WI38 (cell line): ENCODE measurements around the gene PPIL6.
A peak's percentile ranks its signal among the peaks of the same experiment; 100 is the strongest.

Source experiments
- H3K4me3 ChIP-seq: 2 replicates; pipeline ENCODE4 v1.5.1; 2011; ENCODE audit warnings: low read depth, mild to moderate bottlenecking, control low read depth, low read length
- TF ChIP-seq, protein P1 (sequence below): IDR thresholded peaks from 2 replicates; pipeline ENCODE4 v1.5.1; 2012; ENCODE audit warnings: low read depth, mild to moderate bottlenecking, control low read depth, low read length

Gene PPIL6

DNA sequence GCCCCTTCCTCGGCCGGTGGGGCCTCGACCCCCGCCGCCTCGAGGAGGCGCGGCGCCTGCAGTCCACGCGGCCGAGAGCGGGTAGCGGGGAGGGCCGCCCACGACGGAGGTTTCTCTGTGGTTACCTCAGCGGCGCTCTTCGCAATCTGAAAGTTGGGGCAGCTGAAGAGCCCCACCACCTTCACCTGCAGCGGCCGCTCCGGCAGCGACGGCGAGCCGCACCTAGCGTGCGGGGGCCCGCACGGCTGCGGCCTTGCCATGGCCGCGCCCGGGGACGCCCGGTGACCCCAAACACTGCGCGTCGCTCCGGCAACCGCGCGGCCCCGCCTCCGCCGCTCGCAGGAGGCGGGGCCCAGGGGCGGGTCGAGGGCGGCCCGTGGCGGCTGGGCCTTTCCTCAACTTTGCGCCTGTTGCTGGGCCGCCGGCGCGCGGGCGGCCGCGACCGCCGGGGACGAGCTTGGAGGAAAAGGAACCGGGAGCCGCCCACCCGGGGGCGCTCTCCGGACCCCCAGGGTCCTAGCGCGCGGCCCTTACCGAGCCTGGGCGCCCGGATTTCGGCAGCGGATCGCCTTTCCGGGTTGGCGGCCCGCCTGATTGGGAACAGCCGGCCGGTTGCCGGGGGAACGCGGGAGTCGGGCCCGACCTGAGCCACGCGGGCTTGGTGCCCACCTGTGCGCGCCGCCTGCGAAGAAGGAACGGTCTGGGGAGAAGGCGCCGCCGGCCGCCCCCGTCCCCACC, at the start of gene PPIL6, which contains the start of gene SMPD2:
PPIL6 (minus strand) TSS at position 298 of the 738 bp plus-strand sequence; CDS start at position 260, 38 bp downstream.
SMPD2 (plus strand) TSS at position 394 of the 738 bp plus-strand sequence. CDS start 398 bp downstream, outside the sequence.
- TF ChIP-seq, protein P1, sequence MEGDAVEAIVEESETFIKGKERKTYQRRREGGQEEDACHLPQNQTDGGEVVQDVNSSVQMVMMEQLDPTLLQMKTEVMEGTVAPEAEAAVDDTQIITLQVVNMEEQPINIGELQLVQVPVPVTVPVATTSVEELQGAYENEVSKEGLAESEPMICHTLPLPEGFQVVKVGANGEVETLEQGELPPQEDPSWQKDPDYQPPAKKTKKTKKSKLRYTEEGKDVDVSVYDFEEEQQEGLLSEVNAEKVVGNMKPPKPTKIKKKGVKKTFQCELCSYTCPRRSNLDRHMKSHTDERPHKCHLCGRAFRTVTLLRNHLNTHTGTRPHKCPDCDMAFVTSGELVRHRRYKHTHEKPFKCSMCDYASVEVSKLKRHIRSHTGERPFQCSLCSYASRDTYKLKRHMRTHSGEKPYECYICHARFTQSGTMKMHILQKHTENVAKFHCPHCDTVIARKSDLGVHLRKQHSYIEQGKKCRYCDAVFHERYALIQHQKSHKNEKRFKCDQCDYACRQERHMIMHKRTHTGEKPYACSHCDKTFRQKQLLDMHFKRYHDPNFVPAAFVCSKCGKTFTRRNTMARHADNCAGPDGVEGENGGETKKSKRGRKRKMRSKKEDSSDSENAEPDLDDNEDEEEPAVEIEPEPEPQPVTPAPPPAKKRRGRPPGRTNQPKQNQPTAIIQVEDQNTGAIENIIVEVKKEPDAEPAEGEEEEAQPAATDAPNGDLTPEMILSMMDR = 0 out of 2 replicates have a peak, but pooled peaks have one; percentile 21
- H3K4me3 ChIP-seq = peak within 1 kb of the TSS; percentile 83

- TF ChIP-seq, protein P1 = no peak
- no peak overlapping the region for H3K4me3 ChIP-seq
Measured at GRCh38 chr6:109488001-109488400, 47.6 kb upstream of the PPIL6 start.

DNA sequence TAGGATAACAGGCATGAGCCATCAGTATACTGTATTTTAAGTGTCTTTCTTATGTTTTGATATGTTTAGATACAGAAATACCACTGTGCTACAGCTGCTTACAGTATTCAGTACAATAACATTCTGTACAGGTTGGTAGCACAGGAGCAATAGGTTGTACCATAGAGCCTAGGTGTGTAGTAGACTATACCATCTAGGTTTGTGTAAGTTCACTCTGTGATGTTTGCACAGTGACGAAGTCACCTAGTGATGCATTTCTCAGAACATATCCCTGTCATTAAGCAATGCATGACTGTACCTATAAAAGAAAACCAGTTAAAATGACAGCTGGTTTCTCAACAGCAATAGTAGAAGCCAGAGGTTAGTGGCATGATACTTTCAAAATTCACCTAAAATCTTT, 45.6 kb upstream of the PPIL6 start:
- no peak overlapping the region for H3K4me3 ChIP-seq
- TF ChIP-seq, protein P1 = no peak

DNA sequence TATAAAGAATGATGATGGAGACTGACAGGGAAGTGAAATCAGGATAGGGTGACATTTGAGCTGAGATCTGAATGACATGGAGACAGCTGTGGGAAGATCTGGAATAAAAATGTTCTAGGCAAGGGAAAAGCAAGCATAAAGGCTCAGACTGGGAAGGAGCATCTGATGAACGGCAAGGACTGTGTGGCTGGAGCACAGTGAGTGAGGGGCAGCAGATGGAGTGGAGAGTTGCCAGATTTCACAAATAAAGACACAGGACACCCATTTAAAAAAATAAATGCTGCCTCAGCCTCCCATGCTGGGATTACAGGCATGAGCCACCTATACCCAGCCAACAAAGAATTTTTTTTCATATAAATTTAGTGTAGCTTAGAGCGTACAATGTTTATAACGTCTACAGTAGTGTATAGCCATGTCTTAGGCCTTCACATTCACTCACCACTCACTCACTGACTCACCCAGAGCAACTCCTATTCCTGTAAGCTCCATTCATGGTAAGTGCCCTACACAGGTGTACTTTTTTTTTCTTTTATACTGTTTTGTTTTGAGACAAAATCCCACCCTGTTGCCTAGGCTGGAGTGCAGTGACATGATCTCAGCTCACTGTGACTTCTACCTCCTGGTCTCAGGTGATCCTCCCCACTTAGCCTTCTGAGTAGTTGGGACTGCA, 45.0 kb upstream of the PPIL6 start:
- TF ChIP-seq, protein P1 = no peak
- no peak overlapping the region for H3K4me3 ChIP-seq

- TF ChIP-seq, protein P1 = no peak
- H3K4me3 ChIP-seq = no peak overlapping the region
Measured at GRCh38 chr6:109484122-109484521, 43.7 kb upstream of the PPIL6 start.

GRCh38 chr6:109483735-109484057, 43.3 kb upstream of the PPIL6 start:
- H3K4me3 ChIP-seq = peak overlapping the region; percentile 53
- TF ChIP-seq, protein P1 = no peak
